HFFc6 (cell line): Measurements from ENCODE around the gene RPS8. TPM values are rescaled to one million over a fixed set of nuclear protein-coding genes. Genes with fewer than 3 reads are reported as not detected.
"Not testable (repeated sequence)": the region's sequence is repeated elsewhere in the genome, so short reads cannot be mapped to it uniquely, and the experiment has no call there.

Source experiments
- DNase-seq: peaks from one replicate; pipeline ENCODE4 v3.0.0-alpha.2; 2018
- H3K27ac Mint-ChIP-seq: 2 replicates; pipeline ENCODE4 v1.8.0; 2020; ENCODE audit warnings: mild to moderate bottlenecking, mixed read lengths
- H3K27me3 Mint-ChIP-seq: 2 replicates; pipeline ENCODE4 v1.8.0; 2021; ENCODE audit warnings: mild to moderate bottlenecking, moderate library complexity, mixed read lengths; ENCODE audit not compliant: insufficient read depth
- H3K36me3 Mint-ChIP-seq: 2 replicates; pipeline ENCODE4 v1.8.0; 2021; ENCODE audit warnings: low read depth, mixed read lengths
- H3K4me1 Mint-ChIP-seq: 2 replicates; pipeline ENCODE4 v1.8.0; 2020; ENCODE audit warnings: low read depth, mixed read lengths
- H3K4me3 Mint-ChIP-seq: 2 replicates; pipeline ENCODE4 v1.8.0; 2020; ENCODE audit warnings: mild to moderate bottlenecking, moderate library complexity, mixed read lengths
- H3K9me3 Mint-ChIP-seq: 2 replicates; pipeline ENCODE4 v1.8.0; 2020; ENCODE audit warnings: mild to moderate bottlenecking, mixed read lengths
- total RNA-seq, 6 experiments: library from RNA; stranded (reverse); fragmentation: NEBNext Ultra II Directional; extraction: Animal tissue kit (Norgen Biotek cat#: 25700); gene quantifications; 2 replicates in 1 of 6; 3 replicates in 5 of 6; pipeline ENCODE4 v1.2.3, GENCODE V29; 2021
- TF ChIP-seq, protein P1 (sequence below): fragments of 200-600 bp; sonication (generic); IDR thresholded peaks from 2 replicates; pipeline ENCODE4 v1.5.0; 2021; ENCODE audit warnings: antibody characterized with exemption, mild to moderate bottlenecking

RPS8 gene
- total RNA-seq, 6 experiments from 2014 or later: 1,518 to 1,745 (median 1,633) TPM

DNA sequence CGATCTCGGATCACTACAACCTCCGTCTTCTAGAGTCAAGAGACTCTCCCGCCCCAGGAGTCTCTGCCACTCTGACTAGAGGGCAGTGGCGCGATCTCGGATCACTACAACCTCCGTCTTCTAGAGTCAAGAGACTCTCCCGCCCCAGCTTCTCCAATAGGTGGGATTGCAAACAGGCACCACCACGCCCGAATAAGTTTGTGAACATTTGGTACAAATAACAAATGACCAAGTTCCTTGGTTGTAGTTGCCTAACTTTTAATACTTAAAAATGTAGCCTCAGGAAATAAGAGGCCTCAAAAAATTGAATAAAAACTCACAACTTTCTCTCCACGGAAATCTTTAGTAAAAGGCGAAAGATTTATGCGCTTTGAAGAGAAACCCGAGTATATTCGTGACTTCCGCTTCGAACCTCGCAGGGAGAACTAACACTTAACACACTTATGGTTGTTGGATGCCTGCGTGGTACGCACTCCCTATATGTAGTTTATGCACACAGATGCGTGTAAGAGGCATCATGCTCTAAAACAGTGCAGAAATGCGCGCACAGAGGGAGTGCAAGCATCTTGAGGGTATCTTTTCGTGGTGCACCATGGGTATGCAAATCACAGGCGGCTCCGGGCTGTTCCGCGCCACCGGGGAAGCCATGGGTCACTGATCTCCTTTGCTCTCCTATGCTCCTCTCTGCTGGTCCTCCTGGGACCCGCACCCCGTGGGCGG, 44.4 kb downstream of the RPS8 start:
- peaks cover 29% of the 10 kb centered on the region for H3K27me3 Mint-ChIP-seq
- TF ChIP-seq, protein P1, sequence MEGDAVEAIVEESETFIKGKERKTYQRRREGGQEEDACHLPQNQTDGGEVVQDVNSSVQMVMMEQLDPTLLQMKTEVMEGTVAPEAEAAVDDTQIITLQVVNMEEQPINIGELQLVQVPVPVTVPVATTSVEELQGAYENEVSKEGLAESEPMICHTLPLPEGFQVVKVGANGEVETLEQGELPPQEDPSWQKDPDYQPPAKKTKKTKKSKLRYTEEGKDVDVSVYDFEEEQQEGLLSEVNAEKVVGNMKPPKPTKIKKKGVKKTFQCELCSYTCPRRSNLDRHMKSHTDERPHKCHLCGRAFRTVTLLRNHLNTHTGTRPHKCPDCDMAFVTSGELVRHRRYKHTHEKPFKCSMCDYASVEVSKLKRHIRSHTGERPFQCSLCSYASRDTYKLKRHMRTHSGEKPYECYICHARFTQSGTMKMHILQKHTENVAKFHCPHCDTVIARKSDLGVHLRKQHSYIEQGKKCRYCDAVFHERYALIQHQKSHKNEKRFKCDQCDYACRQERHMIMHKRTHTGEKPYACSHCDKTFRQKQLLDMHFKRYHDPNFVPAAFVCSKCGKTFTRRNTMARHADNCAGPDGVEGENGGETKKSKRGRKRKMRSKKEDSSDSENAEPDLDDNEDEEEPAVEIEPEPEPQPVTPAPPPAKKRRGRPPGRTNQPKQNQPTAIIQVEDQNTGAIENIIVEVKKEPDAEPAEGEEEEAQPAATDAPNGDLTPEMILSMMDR: no peak
- peaks cover 27% of the 10 kb centered on the region for H3K36me3 Mint-ChIP-seq
- no peaks in the 10 kb centered on the region for H3K9me3 Mint-ChIP-seq
- peak overlapping the region; percentile 100 for H3K27ac Mint-ChIP-seq
- peaks cover 52% of the 10 kb centered on the region for H3K4me1 Mint-ChIP-seq
- peak; percentile 99 for DNase-seq
- H3K4me3 Mint-ChIP-seq: peak overlapping the region; percentile 87

DNA sequence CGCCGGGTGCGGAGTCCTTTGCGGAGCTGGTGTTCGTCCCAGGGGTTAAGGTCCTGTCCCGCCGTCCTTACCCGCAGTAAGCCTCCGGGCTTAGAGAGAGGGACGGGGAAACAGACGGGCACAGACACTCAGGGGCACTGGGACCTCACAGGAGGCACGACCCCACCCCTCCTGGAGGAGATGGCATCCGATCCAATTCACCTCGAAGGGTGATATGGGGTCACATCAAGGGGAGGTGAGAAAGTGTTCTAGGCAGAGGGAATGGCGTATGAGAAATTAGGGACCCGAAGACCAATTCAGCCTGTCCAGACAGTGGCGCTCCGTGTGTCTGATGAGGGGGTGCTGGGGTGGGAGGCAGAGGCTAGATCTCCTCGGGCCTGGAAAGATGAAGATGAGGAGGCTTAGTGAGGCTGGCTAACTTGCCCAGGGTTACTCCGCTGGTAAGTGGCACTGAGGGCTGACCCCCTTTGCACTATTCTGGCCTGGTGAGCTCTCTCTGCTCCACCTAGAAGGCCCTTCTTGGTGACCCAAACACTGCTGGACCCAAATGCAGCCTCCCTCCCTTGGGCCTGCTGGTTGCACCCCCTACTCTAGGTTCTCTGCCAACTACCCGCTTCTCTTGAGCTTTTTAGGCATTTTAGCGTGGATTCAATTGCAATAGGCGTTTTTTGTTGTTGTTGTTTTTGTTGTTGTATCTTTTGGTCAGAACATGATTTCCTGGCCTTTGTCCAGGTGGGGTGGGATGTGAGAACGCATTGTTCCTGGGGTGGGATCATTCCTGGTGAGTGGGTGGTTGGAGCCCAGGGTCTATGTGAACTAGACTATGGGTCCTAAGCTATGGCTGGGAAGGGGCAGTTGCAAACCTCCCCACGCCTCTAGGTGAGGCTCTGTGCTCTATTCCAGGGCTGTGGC, 45.2 kb downstream of the RPS8 start:
- no peak for DNase-seq
- TF ChIP-seq, protein P1: no peak
- Mint-ChIP-seq H3K36me3 (peaks cover 19% of the 10 kb centered on the region), H3K4me1 (peaks cover 44% of the 10 kb centered on the region), H3K27ac (peak overlapping the region; percentile 100), H3K9me3 (no peaks in the 10 kb centered on the region), H3K27me3 (peaks cover 29% of the 10 kb centered on the region), H3K4me3 (peak overlapping the region; percentile 87)

DNA sequence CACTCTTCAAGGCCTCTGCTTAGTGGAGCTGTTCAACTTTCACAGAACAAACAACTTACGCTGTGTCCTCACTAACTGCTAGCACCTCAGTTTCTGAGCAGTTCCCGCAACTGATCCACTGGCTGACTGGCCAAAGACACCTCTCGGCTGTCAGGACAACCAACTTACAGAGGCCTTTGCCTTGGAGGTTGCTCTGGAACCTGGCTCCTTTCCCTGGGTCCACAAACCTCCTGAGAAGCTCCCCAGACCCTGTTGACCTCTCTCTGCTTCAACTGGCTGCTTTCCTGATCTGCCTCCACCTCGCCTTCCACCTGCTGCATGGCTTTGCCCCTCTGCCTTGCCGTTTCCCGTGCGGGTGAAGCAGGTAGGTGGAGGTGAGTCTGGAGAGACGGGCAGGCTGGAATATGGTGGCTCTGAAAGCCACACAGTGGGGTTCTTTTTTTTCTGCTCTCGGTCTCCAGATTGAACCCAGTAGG, 45.9 kb downstream of the RPS8 start:
- no peak for DNase-seq
- H3K27ac Mint-ChIP-seq: peak overlapping the region; percentile 41
- H3K27me3 Mint-ChIP-seq: peaks cover 29% of the 10 kb centered on the region
- H3K9me3 Mint-ChIP-seq: no peaks in the 10 kb centered on the region
- H3K4me1 Mint-ChIP-seq: peaks cover 43% of the 10 kb centered on the region
- H3K4me3 Mint-ChIP-seq: peak overlapping the region; percentile 51
- TF ChIP-seq, protein P1: no peak
- H3K36me3 Mint-ChIP-seq: peaks cover 16% of the 10 kb centered on the region

DNA sequence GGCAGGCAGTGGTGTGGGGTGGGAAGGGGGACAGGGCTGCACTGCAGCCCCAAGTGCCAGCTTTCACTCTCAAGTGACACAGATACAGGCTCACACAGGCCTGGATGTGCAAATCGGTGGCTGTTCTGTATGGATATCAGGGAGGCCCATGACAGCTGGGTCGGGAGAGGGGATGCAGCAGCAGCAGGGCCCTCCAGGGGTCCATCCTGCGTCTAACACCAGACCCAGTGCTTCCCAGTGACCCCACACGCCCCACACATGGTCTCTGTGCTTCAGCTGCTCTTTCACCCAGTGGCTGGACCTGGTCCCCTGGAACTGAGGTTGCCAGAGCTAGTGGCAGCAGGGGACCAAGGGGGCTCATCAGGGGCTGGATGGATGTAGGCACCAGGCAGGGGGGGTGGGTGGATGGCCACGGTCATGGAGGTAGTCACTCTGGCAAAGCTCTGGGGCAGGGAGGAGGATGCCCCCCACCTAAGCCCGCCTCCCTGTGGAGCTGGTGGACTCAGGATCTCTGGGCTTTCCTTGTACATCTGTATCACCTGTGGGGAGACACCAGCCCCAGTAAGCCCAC, 46.9 kb downstream of the RPS8 start:
- TF ChIP-seq, protein P1: no peak
- peaks cover 29% of the 10 kb centered on the region for H3K27me3 Mint-ChIP-seq
- peaks cover 38% of the 10 kb centered on the region for H3K4me1 Mint-ChIP-seq
- H3K36me3 Mint-ChIP-seq: peaks cover 11% of the 10 kb centered on the region
- H3K9me3 Mint-ChIP-seq: no peaks in the 10 kb centered on the region
- H3K4me3 Mint-ChIP-seq: no peak overlapping the region
- no peak overlapping the region for H3K27ac Mint-ChIP-seq
- DNase-seq: no peak

DNA sequence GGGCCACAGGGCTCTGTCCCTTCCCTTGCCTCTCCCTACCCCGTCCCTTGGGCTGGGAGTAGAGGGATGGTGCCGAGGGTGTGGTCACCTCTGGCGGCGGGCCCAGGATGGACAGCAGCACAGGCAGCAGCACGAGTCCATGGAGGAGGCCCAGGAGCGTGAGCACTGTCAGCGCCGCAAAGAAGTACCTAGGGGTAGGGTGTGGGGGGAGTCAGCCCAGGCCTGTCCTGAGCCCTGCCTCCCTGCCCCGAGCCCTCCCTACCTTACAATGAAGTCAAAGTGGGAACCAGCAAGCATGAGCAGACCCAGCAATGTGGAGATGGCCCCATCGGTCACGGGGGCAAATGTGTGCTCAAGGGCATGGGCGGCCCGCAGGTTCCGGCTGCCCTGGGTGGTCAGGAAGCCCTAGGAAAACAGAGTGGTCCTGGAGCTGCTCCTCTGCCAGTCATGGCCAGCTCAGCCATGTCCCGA, 47.7 kb downstream of the RPS8 start:
- peaks cover 3% of the 10 kb centered on the region for H3K36me3 Mint-ChIP-seq
- TF ChIP-seq, protein P1: no peak
- DNase-seq: no peak

DNA sequence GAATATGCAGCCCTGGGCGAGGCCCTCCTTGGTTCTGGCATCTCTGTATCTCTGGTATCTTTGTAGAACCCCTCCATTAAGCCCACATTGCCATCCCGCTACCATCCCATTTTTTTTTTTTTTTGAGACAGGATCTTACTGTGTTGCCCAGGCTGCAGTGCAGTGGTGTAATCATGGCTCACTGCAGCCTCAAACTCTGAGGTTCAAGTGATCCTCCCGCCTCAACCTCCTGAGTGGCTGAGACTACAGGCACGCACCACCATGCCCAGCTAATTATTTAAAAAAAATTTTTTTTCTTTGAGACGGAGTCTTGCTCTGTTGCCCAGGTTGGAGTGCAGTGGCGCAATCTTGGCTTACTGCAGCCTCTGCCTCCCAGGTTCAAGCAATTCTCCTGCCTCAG, 49.1 kb downstream of the RPS8 start:
- H3K36me3 Mint-ChIP-seq, H3K27ac Mint-ChIP-seq, H3K4me3 Mint-ChIP-seq, H3K9me3 Mint-ChIP-seq, DNase-seq: not testable (repeated sequence)
- Mint-ChIP-seq H3K4me1 (peaks cover 17% of the 10 kb centered on the region), H3K27me3 (peaks cover 19% of the 10 kb centered on the region)

More for the DNA sequence above, 47.7 kb downstream of the RPS8 start:
- no peaks in the 10 kb centered on the region for H3K9me3 Mint-ChIP-seq
- peaks cover 30% of the 10 kb centered on the region for H3K4me1 Mint-ChIP-seq
- no peak overlapping the region for H3K4me3 Mint-ChIP-seq
- H3K27me3 Mint-ChIP-seq: peaks cover 26% of the 10 kb centered on the region
- H3K27ac Mint-ChIP-seq: no peak overlapping the region
